Cardiac fibroblast (primary cell): Measurements from ENCODE around the gene FKBP8.

Experiments
- DNase-seq, 2 donors: peaks; one replicate each; pipeline versions ENCODE4 v3.0.0 to v3.0.0-alpha.2; 2010; ENCODE audit warnings: low read depth in 2 of 2
- H3K4me3 ChIP-seq, 2 donors: replicated peaks in 1 of 2; 1 replicate in 1 of 2; 2 replicates in 1 of 2; pipeline ENCODE4 v1.5.1; 2011; ENCODE audit warnings: low read depth in 2 of 2, low read length in 2 of 2, mild to moderate bottlenecking in 2 of 2, moderate library complexity in 1 of 2
- CTCF ChIP-seq: IDR thresholded peaks from one replicate; pipeline ENCODE4 v1.5.1; 2011; ENCODE audit warnings: low read depth, mild to moderate bottlenecking, low read length, inconsistent platforms

FKBP8 gene

GRCh38 chr19:18558604-18559003 lies 15.2 kb upstream of the FKBP8 start:
- no peak for DNase-seq
- TF ChIP-seq CTCF = no peak

GRCh38 chr19:18558202-18558555 lies 14.8 kb upstream of the FKBP8 start:
- H3K4me3 ChIP-seq = peak overlapping the region; percentile 93 to 99
- no peak for DNase-seq

More at GRCh38 chr19:18558604-18559003, 15.2 kb upstream of the FKBP8 start:
- H3K4me3 ChIP-seq = peak overlapping the region; percentile 93 to 99

GRCh38 chr19:18557411-18558201 lies 14.2 kb upstream of the FKBP8 start, which contains the start of gene KXD1:
KXD1 (plus strand) TSS chr19:18557870; CDS start chr19:18562057, 4,187 bp downstream.
- DNase-seq = peak; percentile 100
- no peak for TF ChIP-seq CTCF
- peak within 1 kb of the TSS; percentile 93 to 99 for H3K4me3 ChIP-seq

More at GRCh38 chr19:18558202-18558555, 14.8 kb upstream of the FKBP8 start:
- TF ChIP-seq CTCF = no peak

GRCh38 chr19:18551631-18552030 lies 8.3 kb upstream of the FKBP8 start:
- H3K4me3 ChIP-seq = no peak overlapping the region
- no peak for DNase-seq
- TF ChIP-seq CTCF = no peak

GRCh38 chr19:18543814-18544475 lies 572 bp upstream of the FKBP8 start:
- H3K4me3 ChIP-seq = peak overlapping the region; percentile 37 to 52
- TF ChIP-seq CTCF = no peak
- peak; percentile 62 to 77 for DNase-seq

- TF ChIP-seq CTCF = no peak
- DNase-seq = peak; percentile 14 to 21
- peak overlapping the region; percentile 69 to 86 for H3K4me3 ChIP-seq
Measured at GRCh38 chr19:18541992-18542940, 1.1 kb downstream of the FKBP8 start.
